Measurements from ENCODE around the gene TRO. TPM values are rescaled to one million over a fixed set of nuclear protein-coding genes. Genes with fewer than 3 reads are reported as not detected.

TRO gene
- polyA plus RNA-seq, 5 donors: 92.2 to 138 (median 96.3) TPM

- no peak for DNase-seq
Measured at GRCh38 chrX:54961750-54962149, 41.1 kb downstream of the TRO start.

- no peak for DNase-seq
Measured at GRCh38 chrX:54964766-54965497, 44.3 kb downstream of the TRO start.

DNA sequence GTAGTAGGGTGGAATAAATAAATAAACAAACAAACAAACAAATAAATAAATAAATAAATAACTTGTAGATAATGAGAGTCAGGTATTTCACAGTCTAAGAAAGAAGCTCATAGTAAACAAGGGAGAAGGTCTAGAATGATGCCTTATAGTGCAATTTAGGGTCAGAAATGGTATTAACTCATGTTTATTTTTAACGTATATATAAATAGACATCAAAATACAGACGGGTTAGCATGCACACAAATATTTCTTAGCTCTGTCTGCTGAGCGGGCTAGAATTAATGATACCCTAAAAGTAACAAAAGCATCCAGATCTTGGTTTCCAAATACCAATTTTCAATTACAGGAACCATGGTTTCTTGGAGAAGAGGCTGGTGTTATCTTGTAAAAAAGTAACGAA, 56.8 kb downstream of the TRO start:
- no peak for DNase-seq

DNA sequence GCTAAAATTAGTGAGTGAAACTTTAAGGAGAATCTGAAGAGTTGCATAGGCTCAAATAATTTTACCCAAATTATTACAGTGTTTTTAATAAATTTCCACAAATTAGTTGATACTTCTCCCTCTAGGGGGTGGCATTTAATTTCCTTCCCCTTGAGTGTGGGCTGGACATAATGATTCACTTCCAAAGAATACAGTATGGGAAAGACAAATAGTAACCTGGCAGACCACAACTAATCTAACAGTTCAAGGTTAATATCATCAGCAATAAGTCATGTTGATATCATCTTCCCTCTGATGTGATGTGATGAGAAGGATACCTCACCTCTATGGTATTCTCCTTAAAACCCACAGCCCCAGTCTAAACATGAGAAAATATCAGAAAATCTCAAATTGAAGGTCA, 57.8 kb downstream of the TRO start:
- no peak for DNase-seq

DNA sequence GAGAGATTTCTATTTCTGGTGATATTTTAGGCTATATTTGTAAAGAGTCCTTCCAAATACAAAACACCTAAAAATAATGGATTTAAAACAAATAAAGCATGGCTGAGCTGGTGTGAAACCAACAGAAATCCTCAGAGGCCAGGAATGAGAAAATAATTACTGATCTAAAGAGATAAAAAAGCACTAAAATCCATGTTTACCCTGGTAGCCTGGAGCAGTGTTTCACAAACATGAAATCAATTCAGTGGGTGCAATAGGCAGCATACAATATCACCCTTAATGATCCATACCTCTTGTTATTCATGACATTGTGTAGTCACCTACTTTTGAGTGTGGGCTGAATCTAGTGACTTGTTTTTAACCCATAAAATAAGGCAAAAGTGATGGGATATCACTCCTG, 58.8 kb downstream of the TRO start:
- no peak for DNase-seq

DNA sequence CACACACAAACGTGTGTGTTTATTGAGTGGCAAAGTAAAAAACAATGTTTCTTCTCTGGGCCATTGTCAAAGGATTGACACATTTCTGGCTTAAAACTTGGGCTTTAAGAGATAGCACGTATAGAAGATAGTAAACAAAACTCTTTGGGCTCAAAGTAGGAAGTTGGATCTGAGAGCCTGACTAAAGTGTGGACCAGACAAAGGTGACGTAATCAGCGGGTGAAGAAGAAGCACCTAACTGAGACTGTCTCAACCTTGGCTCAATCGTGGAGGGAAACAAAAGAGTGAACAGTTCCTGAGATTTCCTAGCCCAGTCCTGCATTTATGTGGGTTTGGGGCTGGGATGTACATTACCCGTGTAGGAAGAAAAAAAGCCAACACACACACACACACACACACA, 59.7 kb downstream of the TRO start:
- DNase-seq: no peak

Other genes with a start within 250 kb of the TRO start
- gene ITIH6, start 122.6 kb upstream of the TRO start, polyA plus RNA-seq (ENCODE audit: insufficient read depth in 1 of 5, insufficient read length in 5 of 5, low replicate concordance in 1 of 5): under 1 TPM in 4 of 5 donors, not detected in 1; 0.04 to 0.18 (median 0.09) TPM
- gene MAGED2, start 113.1 kb upstream of the TRO start, polyA plus RNA-seq (ENCODE audit: insufficient read depth in 1 of 5, insufficient read length in 5 of 5, low replicate concordance in 1 of 5): 100 to 1,000 TPM; 560 to 616 (median 589) TPM
- under 1 TPM; 0.32 to 0.58 (median 0.53) TPM for gene PFKFB1, start 73.4 kb downstream of the TRO start, polyA plus RNA-seq (ENCODE audit: insufficient read depth in 1 of 5, insufficient read length in 5 of 5, low replicate concordance in 1 of 5)
- 10 to 100 TPM; 12.0 to 18.9 (median 13.6) TPM for gene APEX2, start 79.5 kb downstream of the TRO start, polyA plus RNA-seq (ENCODE audit: insufficient read depth in 1 of 5, insufficient read length in 5 of 5, low replicate concordance in 1 of 5)
- 10 to 100 TPM; 22.1 to 52.6 (median 29.1) TPM for gene ALAS2, start 110.2 kb downstream of the TRO start, polyA plus RNA-seq (ENCODE audit: insufficient read depth in 1 of 5, insufficient read length in 5 of 5, low replicate concordance in 1 of 5)
- gene PAGE2B, start 154.2 kb downstream of the TRO start, polyA plus RNA-seq (ENCODE audit: insufficient read depth in 1 of 5, insufficient read length in 5 of 5, low replicate concordance in 1 of 5): not detected
- gene PAGE2, start 168.2 kb downstream of the TRO start, polyA plus RNA-seq (ENCODE audit: insufficient read depth in 1 of 5, insufficient read length in 5 of 5, low replicate concordance in 1 of 5): under 1 TPM in 1 of 5 donors, not detected in 4; 0.44 TPM